GM12878 (cell line): Measurements from ENCODE around the gene CTBP1. TPM values are rescaled to one million over a fixed set of nuclear protein-coding genes. Genes with fewer than 3 reads are reported as not detected.
A peak's percentile ranks its signal among the peaks of the same experiment; 100 is the strongest.

Experiments used
- BHLHE40 ChIP-seq, 2 experiments: fragments of 450-650 bp in 1 of 2; IDR thresholded peaks; 2 replicates each; pipeline ENCODE4 v1.6.1; 2011 to 2017; ENCODE audit warnings: low read depth in 2 of 2, borderline replicate concordance in 1 of 2, improper control_type of control experiment in 1 of 2, low read length in 1 of 2, mild to moderate bottlenecking in 1 of 2
- BRCA1 ChIP-seq: IDR thresholded peaks from 2 replicates; pipeline ENCODE4 v1.6.1; 2011; ENCODE audit warnings: low read depth, low read length, improper control_type of control experiment
- E2F4 ChIP-seq: IDR thresholded peaks from 2 replicates; pipeline ENCODE4 v1.6.1; 2012; ENCODE audit warnings: low read depth, low read length, improper control_type of control experiment
- ELK1 ChIP-seq: IDR thresholded peaks from 2 replicates; pipeline ENCODE4 v1.6.1; 2012; ENCODE audit warnings: low read depth, low read length, improper control_type of control experiment
- HDAC2 ChIP-seq: fragments of 200-600 bp; sonication (generic); IDR thresholded peaks from 2 replicates; pipeline ENCODE4 v1.6.1; 2017
- IRF3 ChIP-seq: fragments of 450-650 bp; IDR thresholded peaks from 2 replicates; pipeline ENCODE4 v1.6.1; 2014; ENCODE audit warnings: mild to moderate bottlenecking
- IRF5 ChIP-seq: fragments of 450-650 bp; IDR thresholded peaks from 2 replicates; pipeline ENCODE4 v1.6.1; 2017; ENCODE audit warnings: borderline replicate concordance
- MEF2B ChIP-seq: fragments of 450-650 bp; IDR thresholded peaks from 2 replicates; pipeline ENCODE4 v1.6.1; 2018; ENCODE audit warnings: mild to moderate bottlenecking, moderate library complexity; ENCODE audit not compliant: partially characterized antibody, poor library complexity, severe bottlenecking
- MYC ChIP-seq: IDR thresholded peaks from 2 replicates; pipeline ENCODE4 v1.6.1; 2011; ENCODE audit warnings: mild to moderate bottlenecking, low read length, moderate library complexity, inconsistent platforms; ENCODE audit not compliant: insufficient read depth, insufficient replicate concordance, insufficient read length, severe bottlenecking
- SMAD5 ChIP-seq: IDR thresholded peaks from 2 replicates; pipeline ENCODE4 v1.6.1; 2016; ENCODE audit warnings: antibody characterized with exemption, low read depth
- SRF ChIP-seq, 2 experiments: IDR thresholded peaks; 2 replicates each; pipeline ENCODE4 v1.6.1; 2011; ENCODE audit warnings: low read depth in 2 of 2, low read length in 2 of 2, mild to moderate bottlenecking in 1 of 2, moderate library complexity in 1 of 2
- SUZ12 ChIP-seq: fragments of 200-600 bp; sonication (generic); IDR thresholded peaks from one replicate; pipeline ENCODE4 v1.6.1; 2018; ENCODE audit warnings: antibody characterized with exemption, mild to moderate bottlenecking; ENCODE audit not compliant: unreplicated experiment
- TAF1 ChIP-seq: IDR thresholded peaks from 2 replicates; pipeline ENCODE4 v1.6.1; 2011; ENCODE audit warnings: mild to moderate bottlenecking, low read depth, low read length, borderline replicate concordance
- YBX1 ChIP-seq: fragments of 450-650 bp; IDR thresholded peaks from 2 replicates; pipeline ENCODE4 v1.6.1; 2016; ENCODE audit warnings: antibody characterized with exemption
- ZBTB4 ChIP-seq: fragments of 450-650 bp; formaldehyde crosslinking; IDR thresholded peaks from 2 replicates; pipeline ENCODE4 v1.4.0; 2022; ENCODE audit warnings: mild to moderate bottlenecking, moderate library complexity
- ZNF207 ChIP-seq: fragments of 450-650 bp; IDR thresholded peaks from 2 replicates; pipeline ENCODE4 v1.6.1; 2014; ENCODE audit warnings: antibody characterized with exemption, mild to moderate bottlenecking, borderline replicate concordance
- polyA plus RNA-seq, 11 experiments: library from polyadenylated mRNA; depleted of rRNA in 4 of 11; unstranded in 6 of 11; stranded (reverse) in 5 of 11; fragments of >200 nt; fragmentation: Nextera tagmentation in 4 of 11; fragmentation: Illumina TruSeq in 1 of 11; extraction: Ambion mirVana in 4 of 11; extraction: Trizol in 1 of 11; gene quantifications; 1 replicate in 1 of 11; 2 replicates in 10 of 11; pipeline versions ENCODE4 v1.2.1 to v1.2.3, GENCODE V29; 2011 to 2016; ENCODE audit warnings: inconsistent platforms in 2 of 11, missing spikeins in 2 of 11, low read depth in 1 of 11
- total RNA-seq, 4 experiments: library from RNA; depleted of rRNA in 3 of 4; stranded (reverse); fragments of >200 nt in 3 of 4; fragmentation: Illumina TruSeq in 1 of 4; extraction: Trizol in 1 of 4; gene quantifications; 2 replicates each; pipeline versions ENCODE4 v1.2.1 to v1.2.3, GENCODE V29; 2013 to 2021
- TF ChIP-seq, protein P1 (sequence below): fragments of 450-650 bp; IDR thresholded peaks from 2 replicates; pipeline ENCODE4 v1.6.1; 2016; ENCODE audit warnings: mild to moderate bottlenecking
- TF ChIP-seq, protein P2 (sequence below): IDR thresholded peaks from 2 replicates; pipeline ENCODE4 v1.6.1; 2011; ENCODE audit warnings: low read depth, mild to moderate bottlenecking, low read length, moderate library complexity, borderline replicate concordance; ENCODE audit errors: extremely low read depth

CTBP1 gene
- total and polyA plus RNA-seq, 10 of the 15 experiments (the other 5 are each of a cell fraction or from before 2014, with no cell fraction given): 7.4 to 182 (median 63.1) TPM

DNA sequence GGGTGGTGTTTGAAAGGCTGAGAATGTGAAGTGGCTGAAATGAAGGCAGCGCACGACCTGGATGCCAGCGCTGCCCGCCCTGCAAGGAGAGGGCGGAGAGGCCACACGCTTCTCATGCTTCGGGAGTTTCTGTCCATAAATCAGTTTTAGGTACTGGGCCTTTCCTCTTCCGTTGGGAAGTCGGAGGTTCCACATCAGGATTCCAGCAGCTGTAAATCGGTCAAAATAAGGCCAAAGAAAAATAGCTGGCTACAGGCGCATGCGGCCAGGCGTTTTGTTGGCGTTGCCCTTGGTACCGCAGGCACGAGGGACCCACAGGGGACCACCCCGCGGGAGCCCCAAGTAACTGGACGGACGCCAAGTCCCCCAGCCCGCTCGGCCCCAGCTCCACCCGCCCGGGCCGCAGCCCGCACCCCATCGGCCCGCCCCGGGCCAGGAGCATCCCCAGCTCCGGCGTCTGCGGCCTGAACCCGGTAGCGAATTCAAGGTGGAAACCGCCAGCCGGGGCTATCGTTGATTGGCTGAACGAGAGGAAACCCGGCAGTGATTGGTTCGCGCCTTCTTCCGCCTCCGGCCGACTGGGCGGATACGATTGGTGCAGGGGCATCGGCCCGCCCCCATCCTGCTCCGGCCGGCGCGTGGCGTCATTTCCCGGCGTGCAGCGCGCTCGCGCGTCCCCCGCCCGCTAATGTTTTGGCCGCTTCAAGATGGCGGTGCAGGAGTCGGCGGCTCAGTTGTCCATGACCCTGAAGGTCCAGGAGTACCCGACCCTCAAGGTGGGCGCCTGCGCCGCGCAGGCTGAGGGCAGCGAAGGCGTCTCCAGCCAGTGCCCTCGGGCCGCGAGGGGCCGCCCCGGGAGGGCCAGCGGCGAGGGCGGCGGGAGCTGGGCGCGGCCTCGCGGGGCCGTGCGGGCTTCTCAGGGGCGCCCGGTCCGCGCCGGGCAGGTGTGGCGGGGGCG is 40.6 kb upstream of the CTBP1 start, which contains the start of gene MAEA (continued):
- no peak for TF ChIP-seq ZBTB4 (CRISPR knock-in tag)
- TF ChIP-seq IRF3: peak; percentile 78
- TF ChIP-seq HDAC2: no peak
- TF ChIP-seq TAF1: peak; percentile 85
- TF ChIP-seq SUZ12: no peak
- no peak for TF ChIP-seq MEF2B
- TF ChIP-seq, protein P1, sequence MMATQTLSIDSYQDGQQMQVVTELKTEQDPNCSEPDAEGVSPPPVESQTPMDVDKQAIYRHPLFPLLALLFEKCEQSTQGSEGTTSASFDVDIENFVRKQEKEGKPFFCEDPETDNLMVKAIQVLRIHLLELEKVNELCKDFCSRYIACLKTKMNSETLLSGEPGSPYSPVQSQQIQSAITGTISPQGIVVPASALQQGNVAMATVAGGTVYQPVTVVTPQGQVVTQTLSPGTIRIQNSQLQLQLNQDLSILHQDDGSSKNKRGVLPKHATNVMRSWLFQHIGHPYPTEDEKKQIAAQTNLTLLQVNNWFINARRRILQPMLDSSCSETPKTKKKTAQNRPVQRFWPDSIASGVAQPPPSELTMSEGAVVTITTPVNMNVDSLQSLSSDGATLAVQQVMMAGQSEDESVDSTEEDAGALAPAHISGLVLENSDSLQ: no peak
- no peak for TF ChIP-seq MYC
- no peak for TF ChIP-seq BRCA1
- no peak for TF ChIP-seq IRF5
- peak in 1 of 2 experiments; percentile 30; a peak in 2 of 4 replicates for TF ChIP-seq BHLHE40 (IDR thresholded peaks at IDR 0.05; ENCODE audit: borderline replicate concordance in 1 of 2, low read depth in 2 of 2, low read length in 1 of 2)
- TF ChIP-seq ELK1: peak; percentile 48; the same call in 1 of the 2 replicates
- TF ChIP-seq SRF (IDR thresholded peaks at IDR 0.05; ENCODE audit: low read depth in 2 of 2, low read length in 2 of 2): no peak
- peak; percentile 91 for TF ChIP-seq E2F4
- TF ChIP-seq, protein P2, sequence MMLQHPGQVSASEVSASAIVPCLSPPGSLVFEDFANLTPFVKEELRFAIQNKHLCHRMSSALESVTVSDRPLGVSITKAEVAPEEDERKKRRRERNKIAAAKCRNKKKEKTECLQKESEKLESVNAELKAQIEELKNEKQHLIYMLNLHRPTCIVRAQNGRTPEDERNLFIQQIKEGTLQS: no peak
- no peak for TF ChIP-seq ZNF207
- no peak for TF ChIP-seq YBX1
- peak; percentile 67; the same call in 1 of the 2 replicates for TF ChIP-seq SMAD5
